OCI-LY7 (cell line): ENCODE measurements around the gene SLC25A20. TPM values are rescaled to one million over a fixed set of nuclear protein-coding genes. Genes with fewer than 3 reads are reported as not detected.
A peak's percentile ranks its signal among the peaks of the same experiment; 100 is the strongest.

Experiments
- BruUV-seq: library from RNA; stranded (reverse); fragments of 400-500 nt; replicated peaks from 2 replicates; lab custom pipeline; 2021; lab: Mats Ljungman, UMichigan
- CTCF ChIA-PET: fragments of 300-600 bp; sonication (Branson Sonifier 250); formaldehyde crosslinking; loops from one replicate; lab custom pipeline; 2022; ENCODE audit warnings: antibody characterized with exemption; ENCODE audit not compliant: unreplicated experiment; lab: Charles Lee
- POLR2A ChIA-PET: fragments of 300-600 bp; sonication (Branson Sonifier 250); formaldehyde crosslinking; loops from one replicate; lab custom pipeline; 2022; ENCODE audit warnings: antibody characterized with exemption; lab: Charles Lee
- DNase-seq: peaks from one replicate; pipeline ENCODE4 v3.0.0-alpha.2; 2015; ENCODE audit warnings: low spot score
- H2AFZ ChIP-seq: fragments of 200-600 bp; sonication (generic), shearing (Covaris generic); 2 replicates; pipeline ENCODE4 v1.6.1; 2014; ENCODE audit warnings: mild to moderate bottlenecking, antibody characterized with exemption, low read length, moderate library complexity
- H3K27ac ChIP-seq: fragments of 200-600 bp; sonication (generic); 2 replicates; pipeline ENCODE4 v1.5.1; 2014; ENCODE audit warnings: mixed run types, low read depth, mild to moderate bottlenecking, moderate library complexity, low read length, inconsistent platforms; ENCODE audit not compliant: poor library complexity, severe bottlenecking
- H3K36me3 ChIP-seq: fragments of 200-600 bp; sonication (generic); 2 replicates; pipeline ENCODE4 v1.6.1; 2014; ENCODE audit warnings: mild to moderate bottlenecking, antibody characterized with exemption, low read length, moderate library complexity, mixed read lengths; ENCODE audit not compliant: insufficient read depth
- H3K4me1 ChIP-seq: fragments of 200-600 bp; sonication (generic); 2 replicates; pipeline ENCODE4 v1.5.1; 2014; ENCODE audit warnings: mild to moderate bottlenecking, low read length; ENCODE audit not compliant: insufficient read depth, poor library complexity, severe bottlenecking
- H3K4me2 ChIP-seq: fragments of 200-600 bp; sonication (generic); 2 replicates; pipeline ENCODE4 v1.6.1; 2014; ENCODE audit warnings: mild to moderate bottlenecking, low read length
- H3K4me3 ChIP-seq: fragments of 200-600 bp; sonication (generic); 2 replicates; pipeline ENCODE4 v1.5.1; 2014; ENCODE audit warnings: mild to moderate bottlenecking, low read depth, low read length; ENCODE audit not compliant: poor library complexity, severe bottlenecking
- H3K79me2 ChIP-seq: fragments of 200-600 bp; sonication (generic); 2 replicates; pipeline ENCODE4 v1.6.1; 2016; ENCODE audit warnings: low read depth, mild to moderate bottlenecking, low read length, moderate library complexity, mixed read lengths; ENCODE audit not compliant: insufficient read depth
- H3K9me2 ChIP-seq: fragments of 200-600 bp; sonication (generic); 2 replicates; pipeline ENCODE4 v1.6.1; 2016; ENCODE audit warnings: mild to moderate bottlenecking, low read length, mixed read lengths; ENCODE audit not compliant: insufficient read depth
- H3K9me3 ChIP-seq: fragments of 200-600 bp; sonication (generic); 2 replicates; pipeline ENCODE4 v1.6.1; 2014; ENCODE audit warnings: mild to moderate bottlenecking, mixed run types, low read length, mixed read lengths
- H4K20me1 ChIP-seq: fragments of 200-600 bp; sonication (generic); 2 replicates; pipeline ENCODE4 v1.6.1; 2014; ENCODE audit warnings: mild to moderate bottlenecking, antibody characterized with exemption, low read length, moderate library complexity, mixed read lengths; ENCODE audit not compliant: insufficient read depth
- CTCF ChIP-seq: fragments of 200-600 bp; sonication (generic); conservative IDR thresholded peaks from 2 replicates; pipeline ENCODE4 v1.5.1; 2014; ENCODE audit warnings: mild to moderate bottlenecking, antibody characterized with exemption, low read length, moderate library complexity, mixed read lengths
- EZH2phosphoT487 ChIP-seq: fragments of 200-600 bp; sonication (generic); IDR thresholded peaks from 2 replicates; pipeline ENCODE4 v1.6.1; 2018; ENCODE audit warnings: low read depth, borderline replicate concordance, mild to moderate bottlenecking, mixed run types, antibody characterized with exemption, low read length, moderate library complexity, mixed read lengths
- intact Hi-C: fragments of 100-400 bp; cut with micrococcal nuclease; formaldehyde crosslinking; loops from one replicate; pipeline ENCODE4 v1.10.0; 2022; ENCODE audit not compliant: unreplicated experiment
- total RNA-seq, 2 experiments: library from RNA; depleted of rRNA in 1 of 2; stranded (reverse); fragments of >200 nt in 1 of 2; shearing (Covaris generic) in 1 of 2; gene quantifications; 2 replicates each; pipeline ENCODE4 v1.2.3, GENCODE V29; 2014 to 2022

Gene SLC25A20
- total RNA-seq, 2 experiments from 2014 or later: 19.1 to 20.9 TPM

- no peak for DNase-seq
- TSS peak; percentile 21 for BruUV-seq
Measured at GRCh38 chr3:48935530-48935929, 36.8 kb upstream of the SLC25A20 start.

GRCh38 chr3:48934333-48934991, 35.8 kb upstream of the SLC25A20 start:
- Histone ChIP-seq H3K79me2 (peaks cover 84% of the 10 kb centered on the region), H3K4me2 (no peak overlapping the region), H3K27ac (no peak overlapping the region), H3K36me3 (peaks cover 88% of the 10 kb centered on the region), H2AFZ (no peak overlapping the region), H3K9me2 (no peaks in the 10 kb centered on the region), H3K9me3 (no peaks in the 10 kb centered on the region), H3K4me3 (no peak overlapping the region), H3K4me1 (peaks cover 3% of the 10 kb centered on the region), H4K20me1 (peaks cover 10% of the 10 kb centered on the region; the same call in 1 of the 2 replicates)
- TF ChIP-seq EZH2phosphoT487 (no peak), CTCF (no peak)
- BruUV-seq: no TSS peak
- POLR2A ChIA-PET: no interaction called here
- CTCF ChIA-PET: no interaction called here
- DNase-seq: no peak
- intact Hi-C loops: no loop called here

More at GRCh38 chr3:48935530-48935929, 36.8 kb upstream of the SLC25A20 start:
- no peak overlapping the region for H3K4me3 ChIP-seq
- H2AFZ ChIP-seq: no peak overlapping the region
- no peak overlapping the region for H3K27ac ChIP-seq
- no peaks in the 10 kb centered on the region for H3K9me2 ChIP-seq
- ChIA-PET CTCF (no interaction called here), POLR2A (no interaction called here)
- TF ChIP-seq CTCF (no peak), EZH2phosphoT487 (no peak)
- intact Hi-C loops: no loop called here
- H3K4me1 ChIP-seq: no peaks in the 10 kb centered on the region
- peaks cover 5% of the 10 kb centered on the region; the same call in 1 of the 2 replicates for H4K20me1 ChIP-seq
- no peaks in the 10 kb centered on the region for H3K9me3 ChIP-seq
- peaks cover 78% of the 10 kb centered on the region for H3K36me3 ChIP-seq
- H3K79me2 ChIP-seq: peaks cover 73% of the 10 kb centered on the region
- no peak overlapping the region for H3K4me2 ChIP-seq

- Histone ChIP-seq H3K9me3 (no peaks in the 10 kb centered on the region), H2AFZ (no peak overlapping the region), H3K4me3 (no peak overlapping the region), H4K20me1 (peaks cover 18% of the 10 kb centered on the region), H3K79me2 (peaks cover 94% of the 10 kb centered on the region), H3K4me2 (no peak overlapping the region), H3K27ac (no peak overlapping the region), H3K4me1 (peaks cover 26% of the 10 kb centered on the region), H3K9me2 (no peaks in the 10 kb centered on the region), H3K36me3 (peaks cover 97% of the 10 kb centered on the region)
- intact Hi-C loops: no loop called here
- TF ChIP-seq CTCF (no peak), EZH2phosphoT487 (no peak)
- DNase-seq: no peak
- POLR2A ChIA-PET: interaction anchor here (0.7 kb wide), 1 partner anchor 541 kb away, joined by 3 read pairs; no protein-coding TSS in a partner anchor
- BruUV-seq: no TSS peak
- CTCF ChIA-PET: no interaction called here
Measured at GRCh38 chr3:48931944-48932580, 33.4 kb upstream of the SLC25A20 start.
